HG03095 (cell line): ENCODE data around the gene TMEM245.

Experiments used
- ATAC-seq: cut with Tn5 transposase; IDR thresholded peaks from one replicate; pipeline ENCODE4 v1.9.1; 2021; ENCODE audit warnings: moderate library complexity; ENCODE audit not compliant: unreplicated experiment

Gene TMEM245

DNA sequence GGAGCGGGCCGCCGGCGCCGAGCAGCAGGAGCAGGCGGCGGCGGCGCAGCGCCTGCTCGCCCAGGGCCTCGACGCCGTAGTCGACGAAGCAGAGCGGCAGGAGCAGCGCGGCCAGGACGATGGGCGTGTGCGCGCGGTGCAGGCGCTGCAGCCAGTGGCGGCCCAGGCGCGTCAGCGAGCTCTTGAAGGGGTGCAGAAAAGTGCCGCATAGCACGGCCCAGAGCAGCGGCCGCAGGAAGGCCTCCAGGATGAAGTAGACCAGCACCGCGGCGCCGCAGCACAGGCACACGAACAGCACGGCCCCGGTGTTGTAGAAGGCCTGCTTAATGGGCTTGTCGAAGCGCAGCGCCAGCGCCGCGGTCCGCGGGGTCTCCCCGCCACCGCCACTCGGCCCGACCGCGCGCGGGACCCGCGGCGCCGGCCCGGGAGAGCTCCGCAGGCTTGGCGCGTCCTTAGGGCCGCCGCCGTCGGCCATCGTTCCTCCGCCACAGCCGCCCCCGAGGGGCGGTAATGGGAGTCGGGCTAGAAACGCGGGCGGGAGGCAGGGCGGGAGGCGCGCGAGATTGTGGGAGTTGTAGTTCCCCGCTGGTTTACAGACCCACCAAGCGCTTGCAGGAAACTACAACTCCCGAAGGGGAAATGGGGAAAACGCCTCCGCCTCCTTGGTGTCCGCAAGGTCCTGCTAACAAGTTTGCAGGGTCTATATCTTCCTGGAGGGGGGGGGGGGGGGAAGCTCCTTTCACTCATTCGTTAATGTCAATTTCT is at the start of gene TMEM245:
Gene TMEM245 (minus strand): TSS at position 509 of the 765 bp plus-strand sequence. CDS start 34 bp downstream, at position 475.
- peak; percentile 88 for ATAC-seq

DNA sequence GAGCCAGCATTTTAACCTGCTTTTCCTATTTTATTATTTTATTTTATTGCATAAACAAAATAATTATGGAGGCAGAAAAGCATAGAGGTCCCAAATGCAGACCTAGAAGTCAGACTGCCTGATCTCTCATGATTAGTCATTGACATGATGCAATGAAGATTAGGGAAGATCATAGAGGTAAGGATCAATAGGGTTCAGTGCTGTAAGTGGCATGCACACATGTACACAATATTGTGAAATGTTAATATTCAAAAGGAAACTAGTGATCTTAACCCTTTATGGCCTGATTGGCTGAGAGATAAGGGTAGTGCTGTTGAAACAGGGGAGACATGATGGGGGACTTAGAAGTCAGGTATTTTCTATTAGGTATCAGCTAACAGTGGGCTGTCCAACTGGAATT is 48.4 kb upstream of the TMEM245 start:
- ATAC-seq: no peak

DNA sequence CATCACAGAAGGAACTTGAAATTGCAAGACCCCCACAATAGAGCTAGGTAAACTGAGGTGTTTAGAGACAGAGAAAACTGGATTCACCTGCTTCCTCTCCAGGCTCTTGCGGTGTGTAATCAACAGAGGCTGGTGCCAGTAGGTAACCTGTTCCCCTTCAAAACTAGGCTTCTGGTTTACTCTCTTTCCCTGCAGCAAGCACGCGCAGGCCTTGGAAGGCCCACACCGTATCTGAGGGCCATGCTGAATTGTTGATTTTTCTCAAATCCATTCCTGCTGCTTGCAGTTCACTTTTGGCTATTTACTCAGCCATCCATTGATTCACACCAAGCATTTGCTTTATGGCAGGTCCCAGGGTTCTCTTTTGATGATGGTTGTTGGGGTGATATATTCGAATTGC is 48.0 kb upstream of the TMEM245 start:
- no peak for ATAC-seq

DNA sequence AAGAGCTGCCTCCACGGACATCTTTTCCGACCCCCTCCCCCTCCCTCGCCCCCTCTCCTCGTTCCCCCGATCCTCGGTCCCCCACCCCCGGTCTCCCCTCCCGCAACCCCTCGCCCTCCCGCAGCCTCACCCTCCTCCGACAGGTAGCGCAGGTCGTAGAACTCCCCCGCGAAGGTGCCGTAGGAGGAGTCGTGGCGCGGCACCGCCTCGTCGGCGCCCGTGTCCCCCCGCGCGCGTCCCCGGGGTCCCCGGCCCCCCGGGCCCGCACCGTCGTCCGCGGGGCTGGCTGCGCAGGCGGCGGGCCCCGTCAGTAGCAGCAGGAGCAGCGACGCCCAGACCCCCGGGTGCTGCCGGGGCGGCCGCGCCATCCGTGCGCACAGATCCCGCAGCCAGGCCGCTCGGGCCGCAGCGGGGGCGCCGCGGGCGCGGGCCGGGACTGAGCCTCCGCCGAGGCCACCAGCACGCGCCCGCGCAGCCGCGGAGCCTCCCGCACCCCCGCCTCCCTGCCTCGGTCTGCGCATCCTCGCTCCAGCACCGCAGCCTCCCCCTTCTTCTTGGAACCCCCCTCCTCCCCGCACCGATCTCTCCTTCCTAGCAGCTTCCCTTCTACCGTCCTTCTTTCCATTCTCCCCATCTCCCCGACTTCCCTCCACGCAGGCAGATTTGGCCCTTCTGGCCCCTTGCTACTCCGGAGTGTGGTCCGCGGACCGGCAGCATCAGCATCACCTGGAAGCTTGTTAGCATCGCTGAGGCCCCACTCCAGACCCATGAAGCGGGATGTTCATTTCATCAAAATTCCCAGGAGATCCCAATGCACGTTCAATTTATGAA is 47.2 kb upstream of the TMEM245 start, which contains the start of gene FRRS1L:
Gene FRRS1L (minus strand): TSS at position 479 of the 831 bp plus-strand sequence. CDS start 111 bp downstream, at position 368.
- no peak for ATAC-seq

DNA sequence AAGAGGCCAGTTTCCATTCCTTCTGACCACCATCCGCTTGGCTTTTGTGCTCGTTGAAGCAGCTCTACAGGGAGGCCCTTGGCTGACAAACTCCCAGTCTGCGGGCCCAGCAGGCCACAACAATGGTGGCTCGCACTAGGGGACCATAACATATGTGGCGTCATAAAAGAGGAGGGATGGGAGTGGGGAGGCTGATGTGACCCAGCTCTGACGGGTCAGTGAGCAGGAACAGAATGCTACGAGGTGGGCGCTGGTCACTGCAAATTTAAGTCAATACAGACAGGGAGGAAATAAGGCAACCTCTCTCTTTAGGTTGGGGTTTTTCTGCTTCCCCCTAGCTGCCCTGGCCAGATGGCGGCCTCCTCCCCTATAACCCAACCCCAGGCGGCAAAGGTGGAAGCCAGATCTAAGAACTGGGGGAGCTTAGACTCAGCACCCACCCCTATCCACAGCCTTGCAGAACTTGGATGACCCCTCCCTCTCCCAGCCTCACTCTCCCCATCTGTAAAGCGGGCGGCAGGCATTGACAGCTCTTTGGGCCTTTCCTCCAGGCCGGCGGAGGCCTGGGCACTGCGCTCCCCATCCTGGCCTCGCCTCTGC is 46.5 kb upstream of the TMEM245 start:
- no peak for ATAC-seq

DNA sequence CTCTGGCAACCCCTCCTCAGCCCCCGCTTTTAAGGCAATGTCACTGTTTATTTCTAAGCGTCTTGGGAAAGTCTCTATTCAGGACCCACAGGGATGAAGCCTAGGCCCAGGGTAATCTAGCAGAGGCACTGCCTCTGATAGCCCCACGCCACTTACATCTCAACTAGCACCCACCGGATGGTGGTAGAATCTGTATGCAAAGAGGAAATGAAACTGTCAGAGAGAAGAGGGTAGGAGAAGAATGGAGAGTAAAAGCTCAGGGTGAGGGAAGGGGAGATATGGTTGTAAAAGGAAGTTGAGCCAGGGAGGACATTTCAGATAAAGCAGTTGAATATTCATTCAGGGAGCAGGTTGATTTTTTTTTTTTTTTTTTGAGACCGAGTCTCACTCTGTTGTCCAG is 44.3 kb upstream of the TMEM245 start:
- ATAC-seq: no peak

DNA sequence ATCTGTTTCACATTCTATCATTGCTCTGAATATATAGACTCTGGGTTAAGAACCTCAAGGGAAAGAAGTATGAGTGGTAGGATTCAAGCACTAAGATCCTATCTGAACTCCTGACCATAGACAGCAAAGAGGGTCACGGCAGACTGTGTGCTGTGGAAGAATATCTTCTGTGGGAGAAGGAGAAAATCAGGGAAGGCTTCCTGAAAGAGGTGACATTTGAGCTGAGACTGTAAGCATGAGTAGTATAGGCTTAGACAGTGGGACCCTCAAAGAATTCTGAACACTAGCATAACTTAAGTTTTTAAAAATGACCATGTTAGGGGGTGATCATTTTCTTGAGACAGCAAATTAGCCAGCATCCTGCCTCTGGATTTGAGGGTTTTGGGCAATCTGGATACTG is 43.4 kb upstream of the TMEM245 start:
- ATAC-seq: no peak

DNA sequence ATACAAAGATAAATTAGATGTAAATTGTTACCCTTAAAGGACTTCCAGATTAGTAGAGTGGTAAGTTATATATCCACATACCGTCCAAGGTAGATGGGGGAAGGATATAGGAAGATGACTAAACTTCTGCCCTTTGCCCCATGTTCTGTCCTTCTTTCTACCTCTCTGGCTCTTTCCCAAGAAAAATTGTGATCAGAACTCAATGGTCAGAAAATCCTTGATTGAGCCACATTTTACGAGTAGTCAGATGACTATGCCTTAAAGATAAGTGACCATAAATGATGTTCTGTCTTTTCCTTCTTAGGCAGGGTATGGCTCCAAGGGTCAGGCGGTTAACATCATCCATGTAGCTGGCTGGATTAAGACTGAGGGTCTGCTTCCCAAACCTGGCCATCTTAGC is 42.9 kb upstream of the TMEM245 start:
- ATAC-seq: no peak

DNA sequence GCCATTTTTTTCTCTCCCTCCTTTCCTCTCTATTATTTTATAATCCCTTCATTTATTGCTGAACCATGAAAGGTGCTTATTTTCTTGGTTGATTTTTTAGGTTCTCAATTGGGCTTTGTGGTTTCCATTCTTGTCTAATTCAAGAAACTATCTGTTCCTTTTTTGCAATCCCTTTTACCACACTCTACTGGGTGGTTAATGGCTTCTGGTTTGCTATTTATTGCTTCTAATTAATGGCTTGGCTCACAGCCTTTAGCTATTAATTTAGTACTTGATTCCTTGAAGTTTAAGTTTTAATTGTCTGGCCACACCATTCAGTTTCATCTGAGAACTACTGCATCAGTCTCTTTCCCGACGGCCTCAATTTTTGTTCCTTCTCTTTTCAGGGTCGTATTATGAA is 41.7 kb upstream of the TMEM245 start:
- no peak for ATAC-seq

DNA sequence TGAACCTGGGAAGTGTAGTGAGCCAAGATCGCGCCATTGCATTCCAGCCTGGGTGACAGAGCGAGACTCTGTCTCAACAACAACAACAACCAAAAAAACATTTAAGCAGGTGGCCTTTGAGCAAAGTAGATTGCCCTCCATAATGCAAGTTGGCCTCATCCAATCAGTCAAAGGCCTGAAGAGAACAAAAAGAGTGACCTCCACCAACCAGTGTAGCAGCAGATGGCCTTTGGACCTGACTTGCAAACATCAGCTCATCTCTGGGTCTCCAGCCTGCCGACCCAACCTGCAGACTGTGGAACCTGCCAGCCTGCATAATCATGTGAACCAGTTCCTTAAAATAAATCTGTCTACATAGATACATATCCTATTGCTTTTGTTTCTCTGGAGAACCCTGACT is 39.8 kb upstream of the TMEM245 start:
- no peak for ATAC-seq

DNA sequence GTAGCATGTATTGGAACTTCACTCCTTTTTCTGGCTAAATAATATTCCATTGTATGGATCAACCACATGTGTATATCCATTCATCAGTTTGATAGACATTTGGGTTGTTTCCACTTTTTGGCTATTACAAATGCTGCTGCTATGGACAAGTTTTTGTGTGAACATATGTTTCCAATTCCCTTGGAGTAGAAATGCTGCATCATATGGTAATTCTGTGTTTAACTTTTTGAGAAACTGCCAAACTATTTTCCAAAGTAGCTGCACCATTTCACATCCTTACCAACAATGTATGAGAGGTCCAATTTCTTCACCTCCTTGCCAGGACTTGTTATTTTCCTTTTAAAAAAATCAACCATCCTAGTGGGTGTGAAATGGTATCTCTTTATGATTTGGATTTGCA is 38.9 kb upstream of the TMEM245 start:
- no peak for ATAC-seq

DNA sequence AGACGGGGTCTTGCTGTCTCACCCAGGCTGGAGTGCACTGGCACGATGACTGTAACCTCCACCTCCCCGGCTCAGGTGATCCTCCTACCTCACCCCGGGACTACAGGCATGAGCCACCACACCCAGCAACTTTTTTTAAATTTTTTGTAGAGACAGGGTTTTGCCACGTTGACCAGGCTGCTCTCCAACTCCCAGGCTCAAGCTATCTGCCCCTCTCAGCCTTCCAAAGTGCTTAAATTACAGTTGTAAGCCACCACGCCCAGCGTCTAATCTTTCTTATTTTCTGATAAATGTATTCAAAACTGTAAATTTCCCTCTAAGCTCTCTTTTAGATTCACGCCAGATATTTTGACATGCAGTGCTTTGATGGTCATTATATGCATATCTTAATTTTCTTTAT is 37.0 kb upstream of the TMEM245 start:
- no peak for ATAC-seq

DNA sequence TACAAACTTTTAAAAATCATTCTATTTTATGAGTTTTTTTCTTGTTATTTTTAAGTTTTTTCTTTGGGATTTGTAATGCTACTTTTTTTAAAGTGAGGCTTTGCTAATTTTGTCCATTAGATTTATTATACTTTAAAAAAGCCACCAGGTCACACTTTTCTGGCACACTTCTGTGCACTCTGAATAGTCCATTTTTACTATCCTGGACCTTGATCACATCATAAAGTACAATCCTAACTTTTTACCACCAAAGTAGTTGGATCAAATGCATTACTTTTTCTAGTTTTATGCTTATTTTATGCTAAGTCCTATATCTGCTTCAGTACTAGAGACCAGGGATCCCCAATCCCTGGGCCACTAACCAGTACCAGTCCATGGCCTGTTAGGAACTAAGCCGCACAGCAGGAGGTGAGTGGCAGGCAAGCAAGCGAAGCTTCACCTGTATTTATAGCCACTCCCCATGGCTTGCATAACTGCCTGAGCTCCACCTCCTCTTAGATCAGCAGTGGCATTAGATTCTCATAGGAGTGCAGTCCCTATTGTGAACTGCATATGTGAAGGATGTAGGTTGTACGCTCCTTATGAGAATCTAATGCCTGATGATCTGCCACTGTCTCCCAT is 31.3 kb upstream of the TMEM245 start:
- no peak for ATAC-seq

DNA sequence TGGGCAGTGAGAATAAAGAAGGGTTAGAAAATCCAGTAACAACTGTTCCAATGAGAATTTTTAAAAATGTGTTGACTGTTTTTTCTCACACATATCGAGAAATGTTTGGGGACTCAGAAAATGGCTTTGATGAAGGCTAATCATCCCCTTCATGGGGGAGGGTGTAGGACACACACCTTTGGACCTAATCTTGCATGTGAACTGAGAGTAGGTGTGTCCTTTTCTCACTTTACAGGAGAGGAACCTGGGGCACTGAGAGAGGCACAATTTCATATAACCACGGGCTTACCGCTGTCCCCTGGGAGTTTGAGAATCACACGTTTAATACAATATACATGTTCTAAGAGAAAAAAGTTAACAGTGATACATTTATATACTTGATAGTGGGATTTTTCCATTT is 30.0 kb upstream of the TMEM245 start:
- no peak for ATAC-seq

DNA sequence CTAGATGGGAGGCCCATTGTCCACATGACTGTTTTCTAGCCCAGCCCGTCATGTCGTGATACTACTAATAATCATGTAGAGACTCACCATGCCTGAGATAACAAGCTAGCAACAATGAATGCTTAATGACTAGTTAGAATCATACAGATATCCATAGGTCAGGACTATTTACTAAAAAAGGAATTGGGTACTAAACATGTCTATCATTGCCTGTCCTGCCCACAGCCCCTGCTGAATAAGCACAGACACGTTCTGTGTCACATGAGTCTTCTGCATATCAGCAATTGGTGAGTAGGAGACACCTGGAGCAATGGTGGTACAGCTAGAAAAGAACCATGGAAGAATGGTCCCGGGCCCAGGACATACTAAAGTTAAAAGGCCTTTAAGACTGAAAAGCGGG is 29.3 kb upstream of the TMEM245 start:
- no peak for ATAC-seq

DNA sequence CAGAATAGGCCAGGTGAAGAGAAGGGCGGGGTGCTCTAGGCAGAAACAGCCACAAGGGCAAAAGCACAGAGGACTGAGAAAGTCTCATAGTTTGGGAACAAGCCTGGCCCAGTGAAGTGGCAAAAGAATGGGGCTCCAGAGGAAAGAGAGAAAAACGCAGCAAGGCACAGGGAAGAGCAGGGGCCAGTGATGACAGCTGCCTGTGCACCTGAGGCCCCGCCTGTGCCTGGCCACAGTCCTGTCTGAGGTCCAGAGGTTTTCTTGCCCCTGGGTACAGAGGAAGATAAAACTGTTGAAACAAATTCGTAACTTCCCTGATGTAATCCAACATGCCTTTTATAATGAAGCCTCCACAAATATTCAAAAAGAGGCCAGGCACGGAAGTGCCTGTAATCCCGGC is 25.3 kb upstream of the TMEM245 start:
- no peak for ATAC-seq

DNA sequence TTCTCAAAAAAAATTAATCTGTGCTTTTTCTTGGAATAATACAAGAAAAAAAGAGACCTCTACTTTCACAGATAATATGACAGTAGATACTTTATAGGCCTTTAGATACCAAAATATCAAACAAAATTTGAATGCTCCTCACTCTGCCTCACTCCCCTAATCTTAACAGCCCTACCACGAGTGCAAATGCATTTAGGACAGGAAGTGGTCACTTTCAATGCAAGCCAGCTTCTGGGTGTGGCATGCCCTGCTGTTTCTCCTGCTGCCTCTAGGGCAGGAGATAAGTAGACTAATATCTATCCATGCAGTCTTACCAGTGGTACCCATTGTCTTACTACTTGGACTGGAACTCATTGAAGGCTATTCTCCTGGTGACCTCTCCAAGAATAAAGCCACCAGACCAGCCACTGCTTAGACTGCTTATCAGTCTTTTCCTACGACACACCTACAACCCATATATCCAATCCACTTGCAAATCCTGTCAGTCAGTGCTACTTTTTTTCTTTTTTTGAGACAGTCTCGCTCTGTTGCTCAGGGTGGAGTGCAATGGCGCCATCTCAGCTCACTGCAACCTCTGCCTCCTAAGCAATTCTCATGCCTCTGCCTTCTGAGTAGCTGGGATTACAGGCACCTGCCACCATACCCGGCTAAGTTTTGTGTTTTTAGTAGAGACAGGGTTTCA is 24.3 kb upstream of the TMEM245 start:
- peak; percentile 96 for ATAC-seq

DNA sequence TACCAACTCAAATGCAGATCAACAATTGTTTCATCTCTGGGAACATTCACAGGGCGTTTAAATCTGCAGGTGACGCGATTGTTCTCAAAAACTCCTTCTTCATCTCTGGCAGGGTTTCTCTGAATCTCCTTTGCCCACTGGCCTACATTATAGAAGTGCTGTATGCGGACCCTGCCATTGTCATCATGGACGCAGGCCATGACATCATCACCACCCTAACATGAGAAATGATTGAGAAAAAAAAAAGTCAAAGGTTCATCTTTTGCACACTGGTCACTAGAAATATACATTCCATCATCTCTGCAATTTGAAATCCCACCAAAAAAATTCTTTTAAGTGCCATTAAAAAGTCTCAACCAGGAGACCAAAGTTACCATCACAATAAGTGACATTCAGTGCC is 21.6 kb upstream of the TMEM245 start:
- ATAC-seq: no peak

DNA sequence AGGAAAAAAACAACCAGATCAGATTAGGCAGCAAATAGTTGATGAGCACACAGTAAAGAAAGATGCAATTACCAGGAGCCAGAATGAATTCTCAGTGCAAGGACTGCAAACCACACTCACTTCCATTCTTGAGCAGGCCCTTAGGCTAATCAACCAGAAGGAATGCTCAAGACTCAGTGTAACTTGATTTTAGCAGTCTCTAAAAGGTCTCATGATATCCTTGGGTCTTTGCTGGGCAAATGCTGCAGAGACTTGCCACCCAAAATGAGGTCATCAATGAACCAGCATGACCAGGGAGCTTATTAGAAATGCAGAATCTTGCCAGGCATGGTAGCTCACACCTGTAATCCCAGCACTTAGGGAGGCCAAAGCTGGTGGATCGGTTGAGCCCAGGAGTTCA is 20.1 kb upstream of the TMEM245 start:
- ATAC-seq: no peak

DNA sequence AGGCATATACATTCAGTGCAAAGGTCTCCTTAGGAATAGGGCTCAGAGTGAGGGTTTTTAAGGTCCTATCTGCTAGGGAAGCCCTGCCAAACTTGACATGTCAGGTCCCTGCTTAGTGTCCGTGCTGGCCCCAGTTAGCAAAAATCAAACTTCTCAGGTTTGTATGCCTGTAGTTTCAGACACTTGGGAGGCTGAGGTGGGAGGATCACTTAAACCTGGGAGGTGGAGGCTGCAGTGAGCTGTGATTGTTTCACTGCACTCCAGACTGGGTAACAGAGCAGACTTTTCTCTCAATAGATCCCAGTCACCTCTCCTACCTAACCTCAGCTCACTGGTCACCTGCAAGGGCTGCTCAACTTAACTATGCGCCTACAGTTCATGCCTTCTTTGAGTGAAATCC is 18.7 kb upstream of the TMEM245 start:
- ATAC-seq: no peak

DNA sequence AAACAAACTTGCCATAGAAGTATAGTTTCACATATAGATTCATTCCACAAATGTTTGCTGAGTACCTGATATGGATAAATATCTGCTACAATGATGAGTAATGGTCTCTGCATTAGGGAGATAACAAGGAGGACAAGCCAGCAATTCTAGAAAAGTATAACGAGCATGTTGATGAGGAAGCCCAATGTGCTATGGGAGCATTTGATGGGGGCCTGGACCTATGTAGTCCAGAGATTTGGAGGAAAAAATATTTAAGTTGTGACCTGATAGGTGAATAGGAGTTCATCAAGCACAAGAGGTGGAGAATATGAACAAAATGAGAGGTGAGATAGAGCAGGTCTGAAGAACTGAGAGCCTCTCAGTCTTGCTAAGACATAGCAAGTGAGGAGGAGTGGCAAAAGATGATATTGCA is 14.4 kb upstream of the TMEM245 start:
- no peak for ATAC-seq
